Measurements from ENCODE around the gene C20orf204. TPM values are rescaled to one million over a fixed set of nuclear protein-coding genes. Genes with fewer than 3 reads are reported as not detected.

The C20orf204 gene
- total RNA-seq, 1 donor from 2014 or later, result 0.30 TPM

DNA sequence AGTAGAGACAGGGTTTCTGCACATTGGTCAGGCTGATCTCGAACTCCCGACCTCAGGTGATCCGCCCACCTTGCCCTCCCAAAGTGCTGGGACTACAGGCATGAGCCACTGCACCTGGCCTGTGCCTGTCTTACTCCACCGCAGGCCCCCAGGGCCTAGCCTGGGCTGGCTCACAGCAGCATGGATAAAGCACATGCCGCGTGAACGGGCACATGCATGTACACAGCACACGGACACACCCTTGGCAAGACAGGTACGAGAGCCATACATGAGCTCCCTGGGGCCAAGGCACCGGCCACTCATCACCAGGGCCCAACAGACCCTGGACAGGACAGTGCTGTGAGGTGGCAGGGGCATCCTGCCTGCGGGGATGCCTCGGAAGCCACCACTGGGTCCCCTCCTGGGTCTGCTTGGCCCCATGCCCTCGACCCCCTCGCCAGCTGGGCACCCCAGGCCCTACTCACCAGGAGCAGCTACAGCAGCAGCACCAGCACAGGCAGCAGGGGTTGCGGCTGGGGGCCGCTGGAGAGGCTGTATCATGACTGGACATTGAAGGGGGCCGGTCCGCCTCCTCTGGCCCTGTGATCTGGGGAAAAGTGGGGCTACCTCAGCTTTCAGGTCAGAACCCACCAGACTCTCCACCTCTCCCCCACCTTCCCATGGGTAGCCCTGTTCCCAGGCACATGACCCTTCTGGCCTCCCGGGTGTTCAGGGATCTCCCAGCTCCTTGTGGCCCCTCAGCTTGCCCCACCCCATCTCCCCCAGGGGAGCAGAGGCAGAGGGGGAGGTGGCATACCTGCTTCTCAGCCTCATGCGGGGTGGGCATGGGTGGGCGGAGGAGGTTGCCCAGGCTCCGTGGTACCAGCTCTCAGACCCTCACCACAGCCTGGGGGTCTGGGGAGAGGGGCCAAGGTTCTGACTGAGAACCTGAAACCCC, 40.3 kb downstream of the C20orf204 start:
- intact Hi-C loops (cut with DNase I), result no loop called here
- ATAC-seq, result no peak
- DNase-seq (ENCODE audit: missing footprints), result peak; percentile 56

DNA sequence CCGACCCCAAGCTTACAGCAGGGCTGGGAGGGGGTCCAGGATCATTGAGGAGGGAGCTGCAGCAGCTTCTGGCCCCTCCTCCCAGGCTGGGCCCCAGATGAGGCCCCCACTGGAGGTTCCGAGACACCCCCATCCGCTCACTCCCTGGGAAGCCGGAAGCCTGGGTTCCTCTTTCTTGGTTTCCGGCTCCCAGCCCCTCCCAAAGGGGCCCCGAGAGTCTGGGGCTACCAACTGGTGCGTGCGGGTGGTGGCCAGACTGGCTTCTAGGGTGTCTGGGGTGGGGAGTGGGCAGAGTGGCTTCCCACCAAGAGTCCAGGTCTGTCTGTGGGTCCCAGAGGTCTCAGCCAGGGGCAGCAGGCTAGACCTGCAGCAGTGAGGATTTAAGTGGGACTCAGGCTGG, 41.1 kb downstream of the C20orf204 start:
- ATAC-seq, result no peak
- DNase-seq (ENCODE audit: missing footprints), result peak; percentile 83
- intact Hi-C loops (cut with DNase I), result no loop called here

DNA sequence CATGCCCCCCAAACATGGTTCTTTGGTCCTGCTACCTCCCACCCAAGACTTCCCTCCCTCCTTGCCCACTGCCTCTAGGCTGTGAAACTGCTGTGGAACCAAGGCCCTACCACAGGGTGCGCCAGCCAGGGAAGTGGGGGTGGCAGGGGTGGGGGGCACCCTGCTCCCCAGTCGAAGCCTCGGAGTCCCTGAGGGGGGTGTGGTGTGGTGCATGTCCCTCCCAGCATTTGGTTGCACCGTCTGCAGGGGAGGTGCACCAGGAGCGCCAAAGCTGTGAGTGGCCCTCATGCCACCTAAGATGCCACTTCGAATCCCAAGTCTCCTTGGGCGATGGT, 41.5 kb downstream of the C20orf204 start:
- DNase-seq (ENCODE audit: missing footprints), result no peak
- intact Hi-C loops (cut with DNase I), result no loop called here
- ATAC-seq, result no peak

GRCh38 chr20:64077876-64078551, 42.0 kb downstream of the C20orf204 start:
- intact Hi-C loops (cut with DNase I), result no loop called here
- ATAC-seq (no peak), DNase-seq (ENCODE audit: missing footprints) (peak; percentile 83)

GRCh38 chr20:64078934-64079272, 42.9 kb downstream of the C20orf204 start:
- DNase-seq (ENCODE audit: missing footprints) (no peak), ATAC-seq (no peak)
- intact Hi-C loops (cut with DNase I), result no loop called here

DNA sequence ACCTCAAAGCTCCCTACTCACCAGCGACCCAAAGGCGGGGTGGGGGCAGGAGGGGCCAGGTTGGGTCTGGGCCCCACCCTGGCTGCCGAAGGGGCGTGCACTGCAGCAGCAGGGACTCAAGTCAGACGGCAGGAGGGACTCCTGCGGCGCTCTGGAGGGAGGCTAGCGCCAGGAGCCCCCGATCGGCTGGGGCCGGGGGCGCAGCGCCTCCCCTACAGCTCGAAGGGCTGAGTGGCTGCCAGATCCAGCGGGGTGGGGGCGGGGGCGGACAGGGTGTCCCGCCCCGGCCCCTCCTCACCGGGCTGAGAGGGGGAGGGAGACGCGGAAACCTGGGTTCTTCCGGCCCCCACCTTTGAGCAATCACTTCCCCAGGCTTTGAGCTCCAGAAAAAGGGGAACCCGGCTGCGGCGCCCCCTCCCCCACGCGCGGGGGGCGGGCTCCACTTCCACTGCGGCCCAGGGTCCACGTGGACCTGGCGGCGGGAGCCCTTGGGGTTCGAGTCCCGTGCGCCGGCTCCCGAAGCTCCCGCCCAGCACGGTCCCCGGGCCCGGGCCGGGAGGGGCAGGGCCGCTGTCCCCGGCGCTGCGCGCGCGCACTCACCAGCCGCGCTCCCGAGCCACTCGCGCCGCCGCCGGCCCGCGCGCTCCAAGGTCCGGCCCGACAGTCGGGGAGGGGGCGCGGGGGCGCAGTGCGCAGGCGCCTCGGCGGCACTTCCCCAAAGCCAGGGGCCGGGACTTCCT, 43.5 kb downstream of the C20orf204 start, which contains the start of gene RGS19:
Gene RGS19 (minus strand): TSS at position 246 of the 740 bp plus-strand sequence. CDS start 2,632 bp downstream, outside the sequence.
- ATAC-seq, result peak; percentile 65
- intact Hi-C loops (cut with DNase I), result loop anchor here (5.0 kb wide), 1 partner anchor 102 kb away; the partner anchor contains the start of gene SAMD10
- peak; percentile 94 for DNase-seq (ENCODE audit: missing footprints)

- intact Hi-C loops (cut with DNase I), result loop anchor here (5.0 kb wide), 1 partner anchor 103 kb away; the partner anchor contains the start of gene SAMD10
- ATAC-seq, result peak; percentile 6
- DNase-seq (ENCODE audit: missing footprints), result peak; percentile 72
Measured at GRCh38 chr20:64080013-64080812, 44.2 kb downstream of the C20orf204 start, which contains the start of gene OPRL1. OPRL1 (plus strand) TSS chr20:64080082; CDS start chr20:64092721, 12,639 bp downstream.

DNA sequence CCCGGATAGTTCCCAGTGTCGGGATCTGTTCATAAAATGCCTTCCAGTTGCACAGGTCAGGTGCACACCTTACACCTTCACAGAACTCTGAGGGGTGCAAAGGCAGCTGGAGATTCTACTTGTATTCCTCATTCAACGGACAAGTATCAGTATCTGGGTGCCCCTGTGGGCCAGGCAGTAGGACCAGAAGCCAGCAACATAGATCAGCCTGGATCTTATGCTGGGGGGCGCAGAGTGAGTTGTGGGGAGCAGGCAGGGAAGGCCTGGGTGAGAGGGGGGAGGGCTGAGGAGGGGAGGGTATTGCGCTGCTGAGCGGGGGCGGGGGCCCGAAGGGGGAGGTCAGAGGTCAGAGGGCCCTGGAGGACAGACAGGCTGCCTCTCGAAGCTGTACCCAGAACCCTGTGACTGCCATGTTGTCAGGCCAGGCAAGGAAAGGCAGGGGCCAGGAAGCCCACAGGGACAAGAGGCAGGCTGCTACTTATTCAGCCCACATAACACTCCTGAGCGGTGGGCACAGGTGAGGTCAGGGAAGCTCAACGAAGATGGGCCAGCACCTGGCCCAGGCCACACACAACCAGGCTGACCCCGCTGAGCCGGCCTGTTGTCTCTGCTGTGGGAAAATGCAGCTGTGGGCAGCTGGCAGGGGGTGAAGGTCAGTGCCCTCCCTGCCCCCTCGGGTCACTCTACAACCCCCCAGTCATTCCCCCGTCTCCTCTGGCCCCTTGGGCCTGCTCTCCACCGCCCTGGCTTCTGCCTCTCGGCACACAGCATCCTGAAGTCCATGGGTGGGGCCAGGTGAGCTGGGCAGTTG, 45.0 kb downstream of the C20orf204 start:
- no peak for ATAC-seq
- peak; percentile 27 for DNase-seq (ENCODE audit: missing footprints)
- intact Hi-C loops (cut with DNase I), result loop anchor here (5.0 kb wide), 1 partner anchor 104 kb away; the partner anchor contains the start of gene SAMD10

GRCh38 chr20:64081624-64081964, 45.6 kb downstream of the C20orf204 start:
- no peak for ATAC-seq
- intact Hi-C loops (cut with DNase I), result loop anchor here (5.0 kb wide), 1 partner anchor 104 kb away; the partner anchor contains the start of gene SAMD10
- DNase-seq (ENCODE audit: missing footprints), result peak; percentile 59

- intact Hi-C loops (cut with DNase I), result loop anchor here (2.0 to 5.0 kb wide), 2 partner anchors 39 to 105 kb away; partner anchors contain the start of gene SAMD10
- ATAC-seq (no peak), DNase-seq (ENCODE audit: missing footprints) (peak; percentile 45)
Measured at GRCh38 chr20:64082126-64082731, 46.2 kb downstream of the C20orf204 start.

DNA sequence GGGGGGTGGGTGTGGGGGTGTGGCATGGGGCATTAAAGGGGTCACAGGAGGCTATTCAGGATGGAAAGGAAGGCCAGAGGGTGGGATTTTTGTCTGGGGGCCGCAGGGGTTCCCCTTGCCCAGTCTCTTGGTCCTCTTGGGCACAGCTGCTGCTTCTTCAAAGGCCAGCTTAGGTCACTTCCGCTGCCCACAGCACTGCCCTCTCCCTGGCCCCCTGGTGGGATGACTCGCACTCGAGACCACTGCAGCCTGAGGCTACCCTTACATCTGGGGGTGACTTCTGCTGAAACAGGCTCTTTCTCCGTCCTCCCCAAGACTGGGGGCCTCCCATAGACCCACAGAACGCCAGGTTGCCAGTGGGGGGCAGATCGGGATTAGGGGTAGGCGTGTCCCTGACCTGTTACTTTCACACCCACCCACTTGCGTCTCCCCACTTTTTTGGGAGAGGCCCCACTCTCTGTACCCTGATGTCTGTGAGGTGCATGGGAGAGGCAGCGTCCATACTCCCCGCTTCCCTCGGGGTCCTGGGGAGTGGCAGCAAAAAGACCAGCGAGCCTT, 46.9 kb downstream of the C20orf204 start:
- intact Hi-C loops (cut with DNase I), result loop anchor here (2.0 to 5.0 kb wide), 2 partner anchors 38 to 106 kb away; partner anchors contain the start of gene SAMD10
- DNase-seq (ENCODE audit: missing footprints) (peak; percentile 59), ATAC-seq (no peak)

- ATAC-seq (peak; percentile 53), DNase-seq (ENCODE audit: missing footprints) (peak; percentile 92)
- intact Hi-C loops (cut with DNase I), result loop anchor here (2.0 to 5.0 kb wide), 2 partner anchors 37 to 106 kb away; partner anchors contain the start of gene SAMD10
Measured at GRCh38 chr20:64083378-64083803, 47.4 kb downstream of the C20orf204 start.

DNA sequence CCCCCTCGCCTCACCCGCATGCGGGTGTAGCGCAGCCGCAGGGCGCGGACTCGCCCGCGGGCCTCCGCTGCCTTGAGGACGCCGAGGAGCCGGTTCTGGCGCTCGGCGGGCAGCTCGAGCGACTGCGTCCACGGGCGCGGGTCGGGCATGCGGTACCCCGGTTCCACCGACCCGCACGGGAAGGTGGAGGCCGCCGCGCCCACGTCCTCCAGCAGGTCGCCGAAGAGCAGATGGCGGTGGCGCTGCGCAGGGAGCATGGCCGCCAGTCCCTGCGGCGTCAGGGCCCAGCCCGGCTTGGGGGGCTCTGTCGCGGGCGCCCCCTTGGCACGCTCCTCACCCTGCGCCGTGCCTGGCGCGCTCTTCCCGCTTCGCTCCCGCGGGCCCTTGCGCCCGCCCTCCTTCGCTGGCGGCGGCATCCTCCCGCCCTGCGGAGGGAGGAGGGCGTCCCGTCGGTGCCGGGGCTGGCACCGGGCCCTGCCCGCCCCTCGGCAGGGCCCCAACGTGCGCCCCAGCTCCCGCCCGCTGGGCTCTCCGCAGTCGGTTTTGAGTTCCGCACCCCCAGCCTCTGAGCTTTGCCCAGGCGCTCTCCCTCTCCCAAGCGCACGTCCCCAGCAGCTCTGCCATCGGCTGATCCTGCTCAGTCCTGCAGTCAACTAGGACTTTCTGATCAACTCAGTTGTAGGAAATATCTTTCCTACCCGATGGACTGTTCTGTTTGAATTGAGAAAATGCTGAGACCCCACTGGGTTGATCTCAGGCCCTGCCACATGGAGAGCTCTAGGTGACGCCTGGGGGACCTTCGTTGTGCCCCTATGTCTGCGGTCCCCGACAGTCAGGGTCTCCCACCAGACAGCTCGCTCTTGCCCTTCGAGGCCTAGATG, 48.1 kb downstream of the C20orf204 start, which contains the start of gene LKAAEAR1:
Gene LKAAEAR1 (minus strand): TSS at position 595 of the 881 bp plus-strand sequence. CDS start 179 bp downstream, at position 416.
- ATAC-seq, result no peak
- intact Hi-C loops (cut with DNase I), result loop anchor here (2.0 to 5.0 kb wide), 2 partner anchors 37 to 107 kb away; partner anchors contain the start of gene SAMD10

DNA sequence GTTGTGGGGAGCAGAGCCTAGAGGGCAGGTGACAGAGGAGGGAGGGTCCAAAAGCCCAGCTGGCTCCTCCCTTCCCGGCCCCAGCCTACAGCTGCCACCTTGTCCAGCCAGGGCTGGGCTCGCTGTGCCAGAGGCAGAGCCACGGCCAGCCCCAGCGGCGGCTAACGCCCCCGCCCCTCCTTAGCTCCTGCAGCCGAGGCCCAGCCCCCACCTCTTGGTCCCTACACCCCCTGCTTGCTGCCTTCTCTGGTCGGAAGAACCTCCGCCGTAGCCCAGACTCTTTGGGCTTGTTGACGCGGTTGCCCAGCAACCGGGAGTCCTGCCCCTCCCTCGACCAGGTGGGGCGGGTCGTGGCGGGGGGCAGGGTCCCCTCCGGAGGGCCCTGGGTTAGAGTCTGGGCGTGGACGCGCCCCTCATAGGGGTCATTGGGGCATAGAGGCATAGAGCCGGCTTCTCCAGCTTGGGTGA, 48.7 kb downstream of the C20orf204 start:
- peak; percentile 28 for DNase-seq (ENCODE audit: missing footprints)
- intact Hi-C loops (cut with DNase I), result loop anchor here (5.0 kb wide), 1 partner anchor 107 kb away; the partner anchor contains the start of gene SAMD10
- ATAC-seq, result no peak

More for the DNA sequence above, 48.1 kb downstream of the C20orf204 start, which contains the start of gene LKAAEAR1:
- no peak for DNase-seq (ENCODE audit: missing footprints)

DNA sequence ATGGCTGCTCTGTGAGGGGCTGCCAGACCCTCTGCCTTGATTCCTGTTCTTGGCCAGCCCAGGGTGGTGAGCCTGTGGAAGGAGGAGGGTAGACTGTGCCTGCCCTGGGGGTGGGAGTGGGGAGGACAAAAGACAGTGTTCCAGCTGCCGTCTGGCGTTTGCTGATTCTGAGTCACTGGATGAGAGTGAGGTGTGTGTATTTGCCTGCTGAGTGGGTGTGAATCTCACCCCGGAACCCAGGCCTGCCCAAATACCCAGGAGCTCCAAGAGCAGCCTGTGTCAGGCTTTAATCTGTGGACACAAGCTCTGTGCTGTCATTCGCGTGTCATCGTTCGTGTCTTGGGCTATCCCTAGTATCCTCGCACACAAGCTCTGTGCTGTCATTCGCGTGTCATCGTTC, 50.8 kb downstream of the C20orf204 start:
- DNase-seq (ENCODE audit: missing footprints) (no peak), ATAC-seq (no peak)
- intact Hi-C loops (cut with DNase I), result no loop called here
